HFFc6 (cell line): ENCODE data around the gene ALOXE3. TPM values are rescaled to one million over a fixed set of nuclear protein-coding genes. Genes with fewer than 3 reads are reported as not detected.

Experiments used
- DNase-seq: peaks from one replicate; pipeline ENCODE4 v3.0.0-alpha.2; 2018
- H3K27ac Mint-ChIP-seq: 2 replicates; pipeline ENCODE4 v1.8.0; 2020; ENCODE audit warnings: mild to moderate bottlenecking, mixed read lengths
- H3K27me3 Mint-ChIP-seq: 2 replicates; pipeline ENCODE4 v1.8.0; 2021; ENCODE audit warnings: mild to moderate bottlenecking, moderate library complexity, mixed read lengths; ENCODE audit not compliant: insufficient read depth
- H3K36me3 Mint-ChIP-seq: 2 replicates; pipeline ENCODE4 v1.8.0; 2021; ENCODE audit warnings: low read depth, mixed read lengths
- H3K4me1 Mint-ChIP-seq: 2 replicates; pipeline ENCODE4 v1.8.0; 2020; ENCODE audit warnings: low read depth, mixed read lengths
- H3K4me3 Mint-ChIP-seq: 2 replicates; pipeline ENCODE4 v1.8.0; 2020; ENCODE audit warnings: mild to moderate bottlenecking, moderate library complexity, mixed read lengths
- H3K9me3 Mint-ChIP-seq: 2 replicates; pipeline ENCODE4 v1.8.0; 2020; ENCODE audit warnings: mild to moderate bottlenecking, mixed read lengths
- total RNA-seq, 6 experiments: library from RNA; stranded (reverse); fragmentation: NEBNext Ultra II Directional; extraction: Animal tissue kit (Norgen Biotek cat#: 25700); gene quantifications; 2 replicates in 1 of 6; 3 replicates in 5 of 6; pipeline ENCODE4 v1.2.3, GENCODE V29; 2021
- TF ChIP-seq, protein P1 (sequence below): fragments of 200-600 bp; sonication (generic); IDR thresholded peaks from 2 replicates; pipeline ENCODE4 v1.5.0; 2021; ENCODE audit warnings: antibody characterized with exemption, mild to moderate bottlenecking

Gene ALOXE3
- total RNA-seq, 6 experiments from 2014 or later = 0.14 to 0.30 (median 0.21) TPM

DNA sequence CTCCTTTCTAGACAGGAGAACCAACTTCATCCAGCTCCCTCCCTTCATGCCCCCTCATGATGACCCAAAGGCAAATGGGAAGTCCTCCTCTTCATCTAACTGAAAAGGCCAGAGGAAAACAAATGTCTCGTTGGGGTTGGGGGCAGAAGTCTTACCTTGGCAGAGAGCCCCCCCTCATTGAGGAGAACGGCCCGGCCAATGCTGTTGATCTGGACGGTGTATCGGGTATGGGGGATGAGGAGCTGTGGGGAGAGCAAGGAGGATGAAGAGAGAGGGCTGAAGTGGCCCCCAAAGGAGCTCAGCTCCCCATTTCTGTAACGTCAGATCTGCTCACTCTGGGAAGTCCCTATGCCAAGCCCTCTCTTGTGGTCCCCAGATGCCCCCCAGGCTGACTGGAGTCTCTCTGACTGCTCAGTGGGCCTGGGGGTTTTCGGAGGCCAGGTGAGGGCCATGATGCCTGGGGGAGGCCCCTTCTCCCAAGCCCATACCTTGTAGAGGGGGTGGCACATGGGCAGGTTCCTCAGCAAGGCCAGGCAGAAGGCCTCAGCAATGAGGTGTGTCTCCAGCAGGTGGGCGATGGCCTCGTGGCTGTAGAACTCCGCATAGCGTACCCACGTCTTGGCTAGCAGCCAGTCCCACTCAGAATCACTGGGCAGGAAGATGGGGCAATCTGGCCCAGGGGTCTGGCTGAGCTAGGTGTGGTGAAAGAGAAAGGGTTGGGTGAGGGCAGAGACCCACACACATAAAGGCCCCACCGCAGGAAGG lies 41.6 kb downstream of the ALOXE3 start:
- H3K4me1 Mint-ChIP-seq = peaks cover 17% of the 10 kb centered on the region
- H3K9me3 Mint-ChIP-seq = no peaks in the 10 kb centered on the region
- H3K27me3 Mint-ChIP-seq = peaks cover 76% of the 10 kb centered on the region
- TF ChIP-seq, protein P1, sequence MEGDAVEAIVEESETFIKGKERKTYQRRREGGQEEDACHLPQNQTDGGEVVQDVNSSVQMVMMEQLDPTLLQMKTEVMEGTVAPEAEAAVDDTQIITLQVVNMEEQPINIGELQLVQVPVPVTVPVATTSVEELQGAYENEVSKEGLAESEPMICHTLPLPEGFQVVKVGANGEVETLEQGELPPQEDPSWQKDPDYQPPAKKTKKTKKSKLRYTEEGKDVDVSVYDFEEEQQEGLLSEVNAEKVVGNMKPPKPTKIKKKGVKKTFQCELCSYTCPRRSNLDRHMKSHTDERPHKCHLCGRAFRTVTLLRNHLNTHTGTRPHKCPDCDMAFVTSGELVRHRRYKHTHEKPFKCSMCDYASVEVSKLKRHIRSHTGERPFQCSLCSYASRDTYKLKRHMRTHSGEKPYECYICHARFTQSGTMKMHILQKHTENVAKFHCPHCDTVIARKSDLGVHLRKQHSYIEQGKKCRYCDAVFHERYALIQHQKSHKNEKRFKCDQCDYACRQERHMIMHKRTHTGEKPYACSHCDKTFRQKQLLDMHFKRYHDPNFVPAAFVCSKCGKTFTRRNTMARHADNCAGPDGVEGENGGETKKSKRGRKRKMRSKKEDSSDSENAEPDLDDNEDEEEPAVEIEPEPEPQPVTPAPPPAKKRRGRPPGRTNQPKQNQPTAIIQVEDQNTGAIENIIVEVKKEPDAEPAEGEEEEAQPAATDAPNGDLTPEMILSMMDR = no peak
- no peak overlapping the region for H3K4me3 Mint-ChIP-seq
- no peak overlapping the region for H3K27ac Mint-ChIP-seq
- DNase-seq = no peak
- no peaks in the 10 kb centered on the region for H3K36me3 Mint-ChIP-seq

DNA sequence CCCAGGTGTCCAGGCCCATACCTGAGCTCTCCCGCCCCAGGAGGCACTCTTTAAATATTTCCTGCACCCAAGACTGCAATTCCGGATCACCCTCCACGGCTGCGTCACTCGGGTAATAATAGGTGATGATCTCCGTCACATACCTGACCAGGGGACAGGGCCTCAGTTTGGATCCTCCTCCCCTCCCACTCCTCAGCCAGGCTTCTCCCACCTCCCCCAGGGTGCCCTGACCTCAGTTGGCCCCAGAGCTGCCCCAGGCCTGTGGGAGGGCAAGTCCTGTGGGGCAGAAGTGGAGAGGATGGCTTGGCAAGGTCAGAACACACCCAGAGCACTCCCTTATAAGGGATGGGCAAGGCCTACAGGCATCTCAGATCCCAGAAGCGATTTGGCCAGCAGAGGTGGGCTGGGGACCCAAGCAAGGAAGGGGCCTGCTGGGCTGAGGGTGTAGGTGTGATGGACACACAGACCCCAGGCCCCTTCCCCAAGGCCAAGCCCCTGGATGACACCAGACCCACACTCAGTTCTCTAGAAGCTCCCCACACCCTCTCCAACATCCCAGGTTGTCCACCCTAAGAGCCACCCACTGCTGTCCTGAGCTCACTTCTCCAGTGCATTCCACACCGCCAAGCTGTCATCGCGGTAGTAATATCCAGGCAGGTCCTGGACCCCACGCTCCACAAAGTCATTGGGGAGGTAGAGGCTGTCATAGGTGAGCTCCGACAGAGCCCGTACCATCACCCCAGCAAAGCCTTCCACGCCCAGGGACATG lies 42.6 kb downstream of the ALOXE3 start:
- no peak overlapping the region for H3K4me3 Mint-ChIP-seq
- TF ChIP-seq, protein P1 = no peak
- no peak overlapping the region for H3K27ac Mint-ChIP-seq
- H3K9me3 Mint-ChIP-seq = no peaks in the 10 kb centered on the region
- no peaks in the 10 kb centered on the region for H3K36me3 Mint-ChIP-seq
- no peak for DNase-seq
- peaks cover 79% of the 10 kb centered on the region for H3K27me3 Mint-ChIP-seq
- peaks cover 17% of the 10 kb centered on the region for H3K4me1 Mint-ChIP-seq

DNA sequence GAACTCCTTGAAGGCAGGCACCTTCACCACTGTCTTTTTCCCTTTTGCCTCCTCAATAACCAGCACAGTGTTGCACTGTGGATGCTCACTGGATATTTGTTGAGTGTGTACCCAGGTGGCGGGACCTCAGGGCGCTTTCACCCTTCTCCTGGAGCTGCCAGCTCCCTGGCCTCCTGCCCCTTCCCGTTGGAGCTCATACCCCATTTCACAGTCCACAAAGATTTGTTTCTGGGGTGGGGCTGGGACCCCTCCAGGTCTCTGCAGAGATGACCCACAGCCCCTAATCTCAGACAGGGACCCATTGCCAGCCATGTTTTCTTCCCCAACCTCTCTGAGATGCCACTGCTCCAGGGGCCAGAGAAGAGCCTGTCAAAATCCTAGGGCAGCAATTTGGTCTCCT lies 43.2 kb downstream of the ALOXE3 start:
- DNase-seq = no peak
- Mint-ChIP-seq H3K27me3 (peaks cover 80% of the 10 kb centered on the region), H3K36me3 (no peaks in the 10 kb centered on the region), H3K4me3 (no peak overlapping the region), H3K9me3 (no peaks in the 10 kb centered on the region), H3K27ac (no peak overlapping the region), H3K4me1 (peaks cover 17% of the 10 kb centered on the region)
- TF ChIP-seq, protein P1 = no peak

DNA sequence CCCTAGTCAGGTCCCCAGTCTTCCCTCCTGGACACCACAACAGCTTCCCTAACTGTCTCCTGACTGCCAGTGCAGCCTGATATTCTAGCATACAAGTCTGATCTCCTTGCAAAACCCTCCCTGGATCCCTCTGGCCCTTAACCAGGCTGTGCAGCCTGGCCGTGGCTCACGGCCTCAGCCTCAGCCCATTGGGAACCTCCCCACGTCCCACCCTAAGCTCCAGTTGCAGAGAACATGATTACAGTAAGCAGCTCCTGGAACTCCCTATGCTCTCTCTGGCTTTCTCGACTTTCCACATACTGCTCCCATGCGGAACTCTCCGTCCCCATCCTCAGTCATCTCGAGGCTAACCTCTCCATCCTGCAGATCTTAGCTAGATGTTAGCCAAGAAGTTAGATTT lies 43.8 kb downstream of the ALOXE3 start:
- Mint-ChIP-seq H3K9me3 (no peaks in the 10 kb centered on the region), H3K27me3 (peaks cover 82% of the 10 kb centered on the region), H3K4me1 (peaks cover 17% of the 10 kb centered on the region), H3K36me3 (no peaks in the 10 kb centered on the region), H3K4me3 (no peak overlapping the region), H3K27ac (no peak overlapping the region)
- DNase-seq = no peak
- TF ChIP-seq, protein P1 = no peak

DNA sequence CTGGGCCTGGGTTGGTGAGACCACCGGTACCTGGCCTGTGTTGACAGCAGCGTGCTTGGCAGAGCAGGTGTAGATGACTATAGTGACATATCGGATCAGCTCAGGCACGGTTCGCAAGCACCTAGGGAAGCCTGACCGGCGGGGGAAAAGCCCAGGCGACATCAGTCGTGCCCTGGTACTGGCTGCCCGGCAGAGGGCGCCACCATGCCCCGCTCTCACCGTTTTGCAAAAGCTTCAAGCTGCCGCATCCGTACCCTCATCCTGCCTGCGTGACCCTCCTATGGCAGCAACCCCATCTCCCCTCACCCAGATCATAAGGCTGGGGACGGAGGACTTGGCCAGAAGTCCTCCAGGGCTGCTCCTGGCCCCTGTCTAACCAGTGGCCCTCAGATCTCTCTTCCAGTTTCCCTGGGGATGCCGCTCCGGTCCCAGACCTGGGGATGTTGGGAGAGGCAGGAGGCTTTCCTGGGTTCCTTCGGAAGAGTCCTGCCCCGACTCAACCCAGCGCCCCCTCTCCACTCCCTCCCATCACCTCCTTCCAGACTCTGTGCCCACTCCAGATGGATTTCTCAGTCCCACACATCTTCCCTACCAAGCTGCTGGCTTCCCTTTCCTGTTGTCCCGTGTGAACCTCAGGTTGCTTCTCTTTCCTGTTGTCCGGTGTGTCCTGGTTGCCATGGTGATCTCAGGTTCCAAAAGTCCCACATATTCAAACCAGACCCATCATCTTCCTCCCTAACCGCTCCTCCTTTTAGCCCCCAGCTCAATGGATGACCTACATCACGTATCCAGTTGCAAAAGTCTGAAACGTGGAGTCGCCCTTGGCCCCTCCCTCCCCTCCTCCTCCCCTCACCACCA lies 44.5 kb downstream of the ALOXE3 start:
- Mint-ChIP-seq H3K27ac (no peak overlapping the region), H3K9me3 (no peaks in the 10 kb centered on the region), H3K36me3 (no peaks in the 10 kb centered on the region), H3K27me3 (peaks cover 83% of the 10 kb centered on the region), H3K4me3 (peak overlapping the region; percentile 64), H3K4me1 (peaks cover 17% of the 10 kb centered on the region)
- TF ChIP-seq, protein P1 = peak; percentile 95
- DNase-seq = peak; percentile 25
